ENCODE data around the gene STYXL2. TPM values are rescaled to one million over a fixed set of nuclear protein-coding genes. Genes with fewer than 3 reads are reported as not detected.

STYXL2 gene
- polyA plus RNA-seq, 1 donor (not counting 4 experiments of a cell fraction or from before 2014, with no cell fraction given): not detected

- Histone ChIP-seq H3K79me2 (ENCODE audit: control insufficient read depth, insufficient read depth, low read length) (no peaks in the 10 kb centered on the region), H3K4me1 (ENCODE audit: control insufficient read depth, extremely low read depth, insufficient read depth, low read length) (no peaks in the 10 kb centered on the region), H3K9ac (ENCODE audit: control insufficient read depth, extremely low read depth, insufficient read depth, low read length) (no peak overlapping the region), H3K36me3 (ENCODE audit: control insufficient read depth in 2 of 2, extremely low read depth in 1 of 2, insufficient read depth in 2 of 2, low read length in 2 of 2) (no peaks in the 10 kb centered on the region), H3K27ac (ENCODE audit: control insufficient read depth, insufficient read depth, low read length) (no peak overlapping the region), H3K9me3 (ENCODE audit: control insufficient read depth, low read depth, low read length) (no peaks in the 10 kb centered on the region), H2AFZ (ENCODE audit: control insufficient read depth, low read length) (no peak overlapping the region), H3K4me3 (ENCODE audit: control insufficient read depth in 2 of 3, extremely low read depth in 1 of 3, insufficient read depth in 2 of 3, low read depth in 1 of 3, low read length in 3 of 3) (no peak overlapping the region), H4K20me1 (ENCODE audit: control insufficient read depth, extremely low read depth, insufficient read depth, low read length) (no peaks in the 10 kb centered on the region), H3K4me2 (ENCODE audit: control insufficient read depth, extremely low read depth, insufficient read depth, low read depth, low read length) (no peak overlapping the region), H3K9me1 (ENCODE audit: control insufficient read depth, extremely low read depth, insufficient read depth, low read length) (no peaks in the 10 kb centered on the region), H3K27me3 (ENCODE audit: control insufficient read depth, extremely low read depth, insufficient read depth, low read length) (no peaks in the 10 kb centered on the region)
- dilution Hi-C loops (cut with MboI; ENCODE audit: extremely low pct_ligation_motif_present, low sequenced_read_pairs): no loop called here
- no peak for DNase-seq (ENCODE audit: low read depth, low spot score)
- no peak for FAIRE-seq
- TF ChIP-seq EZH2 (IDR thresholded peaks at IDR 0.05; ENCODE audit: low read length): no peak
- TF ChIP-seq, protein P1, sequence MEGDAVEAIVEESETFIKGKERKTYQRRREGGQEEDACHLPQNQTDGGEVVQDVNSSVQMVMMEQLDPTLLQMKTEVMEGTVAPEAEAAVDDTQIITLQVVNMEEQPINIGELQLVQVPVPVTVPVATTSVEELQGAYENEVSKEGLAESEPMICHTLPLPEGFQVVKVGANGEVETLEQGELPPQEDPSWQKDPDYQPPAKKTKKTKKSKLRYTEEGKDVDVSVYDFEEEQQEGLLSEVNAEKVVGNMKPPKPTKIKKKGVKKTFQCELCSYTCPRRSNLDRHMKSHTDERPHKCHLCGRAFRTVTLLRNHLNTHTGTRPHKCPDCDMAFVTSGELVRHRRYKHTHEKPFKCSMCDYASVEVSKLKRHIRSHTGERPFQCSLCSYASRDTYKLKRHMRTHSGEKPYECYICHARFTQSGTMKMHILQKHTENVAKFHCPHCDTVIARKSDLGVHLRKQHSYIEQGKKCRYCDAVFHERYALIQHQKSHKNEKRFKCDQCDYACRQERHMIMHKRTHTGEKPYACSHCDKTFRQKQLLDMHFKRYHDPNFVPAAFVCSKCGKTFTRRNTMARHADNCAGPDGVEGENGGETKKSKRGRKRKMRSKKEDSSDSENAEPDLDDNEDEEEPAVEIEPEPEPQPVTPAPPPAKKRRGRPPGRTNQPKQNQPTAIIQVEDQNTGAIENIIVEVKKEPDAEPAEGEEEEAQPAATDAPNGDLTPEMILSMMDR (optimal IDR thresholded peaks at IDR 0.05 in 1 of 3, IDR thresholded peaks at IDR 0.05 in 1 of 3, conservative IDR thresholded peaks at IDR 0.05 in 1 of 3; ENCODE audit: extremely low read depth in 1 of 3, insufficient read depth in 2 of 3, low read length in 3 of 3): no peak
These were observed 10.4 kb downstream of the STYXL2 start for GRCh38 chr1:167104256-167104633.

- Histone ChIP-seq H3K79me2 (ENCODE audit: control insufficient read depth, insufficient read depth, low read length) (no peaks in the 10 kb centered on the region), H2AFZ (ENCODE audit: control insufficient read depth, low read length) (no peak overlapping the region), H3K4me3 (ENCODE audit: control insufficient read depth in 2 of 3, extremely low read depth in 1 of 3, insufficient read depth in 2 of 3, low read depth in 1 of 3, low read length in 3 of 3) (no peak overlapping the region), H3K9me1 (ENCODE audit: control insufficient read depth, extremely low read depth, insufficient read depth, low read length) (no peaks in the 10 kb centered on the region), H3K27me3 (ENCODE audit: control insufficient read depth, extremely low read depth, insufficient read depth, low read length) (no peaks in the 10 kb centered on the region), H4K20me1 (ENCODE audit: control insufficient read depth, extremely low read depth, insufficient read depth, low read length) (no peaks in the 10 kb centered on the region), H3K9me3 (ENCODE audit: control insufficient read depth, low read depth, low read length) (no peaks in the 10 kb centered on the region), H3K4me1 (ENCODE audit: control insufficient read depth, extremely low read depth, insufficient read depth, low read length) (no peaks in the 10 kb centered on the region), H3K4me2 (ENCODE audit: control insufficient read depth, extremely low read depth, insufficient read depth, low read depth, low read length) (no peak overlapping the region), H3K36me3 (ENCODE audit: control insufficient read depth in 2 of 2, extremely low read depth in 1 of 2, insufficient read depth in 2 of 2, low read length in 2 of 2) (no peaks in the 10 kb centered on the region), H3K9ac (ENCODE audit: control insufficient read depth, extremely low read depth, insufficient read depth, low read length) (no peak overlapping the region), H3K27ac (ENCODE audit: control insufficient read depth, insufficient read depth, low read length) (no peak overlapping the region)
- DNase-seq (ENCODE audit: low read depth, low spot score): no peak
- no peak for TF ChIP-seq EZH2 (IDR thresholded peaks at IDR 0.05; ENCODE audit: low read length)
- no peak for FAIRE-seq
- dilution Hi-C loops (cut with MboI; ENCODE audit: extremely low pct_ligation_motif_present, low sequenced_read_pairs): no loop called here
These were observed 11.6 kb downstream of the STYXL2 start for GRCh38 chr1:167105271-167106118.

All from keratinocyte (primary cell).